Activated naive CD8-positive, alpha-beta T cell treated with anti-CD3 and anti-CD28 coated beads, Interleukin-2, amount 50 U/mL, for 16 hours (primary cell): ENCODE data around the gene SIL1.

Source experiments
- DNase-seq: peaks from one replicate; pipeline ENCODE4 v3.0.0-alpha.2; 2020; ENCODE audit warnings: low read depth, low spot score

The SIL1 gene

GRCh38 chr5:138961729-138962128 lies 236.4 kb downstream of the SIL1 start:
- no peak for DNase-seq

- DNase-seq: no peak
Observed at GRCh38 chr5:138961221-138961620, 236.9 kb downstream of the SIL1 start.

GRCh38 chr5:138960145-138960692 lies 237.9 kb downstream of the SIL1 start:
- no peak for DNase-seq

GRCh38 chr5:138956801-138957200 lies 241.4 kb downstream of the SIL1 start:
- no peak for DNase-seq

- no peak for DNase-seq
Observed at GRCh38 chr5:138955671-138956295, 242.4 kb downstream of the SIL1 start.

GRCh38 chr5:138955013-138955660 lies 243.0 kb downstream of the SIL1 start:
- no peak for DNase-seq

GRCh38 chr5:138954257-138955012 lies 243.7 kb downstream of the SIL1 start:
- DNase-seq: no peak

GRCh38 chr5:138953387-138954256 lies 244.5 kb downstream of the SIL1 start:
- no peak for DNase-seq

GRCh38 chr5:138952962-138953361 lies 245.2 kb downstream of the SIL1 start:
- DNase-seq: no peak

GRCh38 chr5:138951986-138952735 lies 246.0 kb downstream of the SIL1 start:
- no peak for DNase-seq

- DNase-seq: no peak
Observed at GRCh38 chr5:138951091-138951985, 246.8 kb downstream of the SIL1 start.

- DNase-seq: no peak
Observed at GRCh38 chr5:138950421-138951031, 247.6 kb downstream of the SIL1 start.

- DNase-seq: no peak
Observed at GRCh38 chr5:138949988-138950387, 248.2 kb downstream of the SIL1 start.

- DNase-seq: no peak
Observed at GRCh38 chr5:138949223-138949574, 249.0 kb downstream of the SIL1 start.

GRCh38 chr5:138948471-138949222 lies 249.5 kb downstream of the SIL1 start:
- no peak for DNase-seq

- DNase-seq: no peak
Observed at GRCh38 chr5:138947780-138948179, 250.4 kb downstream of the SIL1 start.

- no peak for DNase-seq
Observed at GRCh38 chr5:138946831-138947560, 251.2 kb downstream of the SIL1 start.

- no peak for DNase-seq
Observed at GRCh38 chr5:138946241-138946623, 251.9 kb downstream of the SIL1 start.
